Pancreas (tissue), 10 donors: ENCODE data around the gene ANKS1B. TPM values are rescaled to one million over a fixed set of nuclear protein-coding genes. Genes with fewer than 3 reads are reported as not detected.

Source experiments
- ATAC-seq, 4 donors: fragments of 200-7000 bp; cut with Tn5 transposase; one replicate each; pipeline versions ENCODE4 v1.8.0 to v1.9.1; 2020; ENCODE audit warnings: mild to moderate bottlenecking in 4 of 4, moderate library complexity in 4 of 4
- DNase-seq, 6 donors: peaks; one replicate each; pipeline ENCODE4 v3.0.0-alpha.2; 2020
- FAIRE-seq: peaks from 2 replicates; lab custom pipeline; 2012; peaks lifted over from hg19 to GRCh38; lab: Jason Lieb, UNC
- H3K27ac ChIP-seq, 4 donors: fragments of 200-600 bp; sonication (generic); 1 replicate in 3 of 4; 2 replicates in 1 of 4; pipeline versions ENCODE4 v1.5.0 to v1.8.0; 2020
- H3K27me3 ChIP-seq, 4 donors: fragments of 200-600 bp; one replicate each; pipeline ENCODE4 v1.8.0; 2021
- H3K36me3 ChIP-seq, 3 donors: fragments of 200-600 bp; sonication (generic) in 1 of 3; one replicate each; pipeline versions ENCODE4 v1.5.0 to v1.8.0; 2020 to 2021
- H3K4me1 ChIP-seq, 3 donors: fragments of 200-600 bp; one replicate each; pipeline ENCODE4 v1.8.0; 2021
- H3K4me3 ChIP-seq, 4 donors: fragments of 200-600 bp; sonication (generic) in 2 of 4; one replicate each; pipeline versions ENCODE4 v1.5.0 to v1.8.0; 2020 to 2021
- H3K9me3 ChIP-seq, 4 donors: fragments of 200-600 bp; one replicate each; pipeline ENCODE4 v1.8.0; 2021
- CTCF ChIP-seq, 4 donors: fragments of 200-600 bp; sonication (generic) in 3 of 4; IDR thresholded peaks; one replicate each; pipeline versions ENCODE4 v1.5.0 to v1.8.0; 2021; ENCODE audit warnings: antibody characterized with exemption in 4 of 4
- WGBS, 2 donors: extraction: QIAGEN DNeasy Blood & Tissue Kit; methylation state at CpG; one replicate each; pipeline ENCODE4 v1.1.7; 2013; 5-methylcytosine and 5-hydroxymethylcytosine counted together
- intact Hi-C, 3 donors: fragments of 100-400 bp; cut with DNase I; formaldehyde crosslinking; loops; one replicate each; pipeline versions ENCODE4 v1.11.1 to v1.14.2; 2022
- polyA plus RNA-seq, 2 donors: library from polyadenylated mRNA; stranded (reverse); fragments of 200-250 nt; gene quantifications; one replicate each; pipeline ENCODE4 v1.2.3, GENCODE V29; 2013
- total RNA-seq, 6 donors: library from RNA; stranded (reverse); fragmentation: NEBNext Ultra II Directional in 4 of 6; extraction: Animal tissue kit (Norgen Biotek cat#: 25700) in 4 of 6; gene quantifications; one replicate each; pipeline versions ENCODE4 v1.2.1 to v1.2.4, GENCODE V29; 2021 to 2023
- donor health status: healthy with polysubstance abuse.
- donor health status: DM: no; HTN: no; CAD: no; lungs with moderate emphysema.
- donor health status: DM: no; HTN: no; CAD: no.
- donor health status: control.
- donor health status: control.
- donor health status: Bipolar disorder and iron deficiency.
- donor health status: DM: yes; HTN: yes; CAD: no.
- donor health status: DM: no; HTN: no; CAD: no.
- donor health status: DM: no; HTN: no; CAD: no.
- donor health status: DM: yes; HTN: yes; CAD: no.

Gene ANKS1B
- total and polyA plus RNA-seq, 8 donors: 0.49 to 3.2 (median 1.9) TPM

GRCh38 chr12:99979471-99979870 lies 5.3 kb downstream of the ANKS1B start:
- ATAC-seq: no peak
- H3K27ac ChIP-seq: no peak overlapping the region
- no peaks in the 10 kb centered on the region for H3K4me1 ChIP-seq
- H3K36me3 ChIP-seq: no peaks in the 10 kb centered on the region
- no peak for DNase-seq
- H3K27me3 ChIP-seq: no peaks in the 10 kb centered on the region
- intact Hi-C loops: no loop called here
- H3K9me3 ChIP-seq: no peaks in the 10 kb centered on the region
- FAIRE-seq: no peak
- no peak for TF ChIP-seq CTCF (IDR thresholded peaks at IDR 0.05)
- 68 to 74% methylated on average over 2 of the region's 2 CpGs for WGBS, 2 donors
- H3K4me3 ChIP-seq: no peak overlapping the region

- H3K9me3 ChIP-seq: no peaks in the 10 kb centered on the region
- TF ChIP-seq CTCF (IDR thresholded peaks at IDR 0.05): no peak
- FAIRE-seq: no peak
- intact Hi-C loops: no loop called here
- 64 to 69% methylated on average over 1 of the region's 1 CpG for WGBS, 2 donors
- no peaks in the 10 kb centered on the region for H3K36me3 ChIP-seq
- no peak overlapping the region for H3K27ac ChIP-seq
- DNase-seq: no peak
- H3K4me1 ChIP-seq: no peaks in the 10 kb centered on the region
- no peak overlapping the region for H3K4me3 ChIP-seq
- H3K27me3 ChIP-seq: no peaks in the 10 kb centered on the region
- no peak for ATAC-seq
Observed at GRCh38 chr12:99978152-99978551, 6.6 kb downstream of the ANKS1B start.

GRCh38 chr12:99977550-99977949 lies 7.2 kb downstream of the ANKS1B start:
- ATAC-seq (no peak), FAIRE-seq (no peak), DNase-seq (no peak)
- no peak for TF ChIP-seq CTCF (IDR thresholded peaks at IDR 0.05)
- WGBS, 2 donors: 69 to 76% methylated on average over 4 of the region's 4 CpGs
- no peaks in the 10 kb centered on the region for H3K27me3 ChIP-seq
- no peaks in the 10 kb centered on the region for H3K4me1 ChIP-seq
- no peak overlapping the region for H3K4me3 ChIP-seq
- H3K27ac ChIP-seq: no peak overlapping the region
- no peaks in the 10 kb centered on the region for H3K36me3 ChIP-seq
- H3K9me3 ChIP-seq: no peaks in the 10 kb centered on the region
- intact Hi-C loops: no loop called here

GRCh38 chr12:99976762-99977161 lies 8.0 kb downstream of the ANKS1B start:
- no peak for ATAC-seq
- FAIRE-seq: no peak
- Histone ChIP-seq H3K9me3 (no peaks in the 10 kb centered on the region), H3K27ac (no peak overlapping the region), H3K4me3 (no peak overlapping the region), H3K4me1 (no peaks in the 10 kb centered on the region), H3K36me3 (no peaks in the 10 kb centered on the region), H3K27me3 (no peaks in the 10 kb centered on the region)
- intact Hi-C loops: no loop called here
- no peak for TF ChIP-seq CTCF (IDR thresholded peaks at IDR 0.05)
- no peak for DNase-seq

GRCh38 chr12:99975321-99975720 lies 9.4 kb downstream of the ANKS1B start:
- no peaks in the 10 kb centered on the region for H3K36me3 ChIP-seq
- ATAC-seq (no peak), DNase-seq (no peak), FAIRE-seq (no peak)
- no peak overlapping the region for H3K27ac ChIP-seq
- no peaks in the 10 kb centered on the region for H3K4me1 ChIP-seq
- H3K9me3 ChIP-seq: no peaks in the 10 kb centered on the region
- no peak for TF ChIP-seq CTCF (IDR thresholded peaks at IDR 0.05)
- H3K4me3 ChIP-seq: no peak overlapping the region
- H3K27me3 ChIP-seq: no peaks in the 10 kb centered on the region
- intact Hi-C loops: no loop called here
- 62 to 69% methylated on average over 2 of the region's 2 CpGs for WGBS, 2 donors
